ENCODE data around the gene WNT5A.

GRCh38 chr3:55518451-55518850 lies 31.3 kb upstream of the WNT5A start:
- TF ChIP-seq, protein P1, sequence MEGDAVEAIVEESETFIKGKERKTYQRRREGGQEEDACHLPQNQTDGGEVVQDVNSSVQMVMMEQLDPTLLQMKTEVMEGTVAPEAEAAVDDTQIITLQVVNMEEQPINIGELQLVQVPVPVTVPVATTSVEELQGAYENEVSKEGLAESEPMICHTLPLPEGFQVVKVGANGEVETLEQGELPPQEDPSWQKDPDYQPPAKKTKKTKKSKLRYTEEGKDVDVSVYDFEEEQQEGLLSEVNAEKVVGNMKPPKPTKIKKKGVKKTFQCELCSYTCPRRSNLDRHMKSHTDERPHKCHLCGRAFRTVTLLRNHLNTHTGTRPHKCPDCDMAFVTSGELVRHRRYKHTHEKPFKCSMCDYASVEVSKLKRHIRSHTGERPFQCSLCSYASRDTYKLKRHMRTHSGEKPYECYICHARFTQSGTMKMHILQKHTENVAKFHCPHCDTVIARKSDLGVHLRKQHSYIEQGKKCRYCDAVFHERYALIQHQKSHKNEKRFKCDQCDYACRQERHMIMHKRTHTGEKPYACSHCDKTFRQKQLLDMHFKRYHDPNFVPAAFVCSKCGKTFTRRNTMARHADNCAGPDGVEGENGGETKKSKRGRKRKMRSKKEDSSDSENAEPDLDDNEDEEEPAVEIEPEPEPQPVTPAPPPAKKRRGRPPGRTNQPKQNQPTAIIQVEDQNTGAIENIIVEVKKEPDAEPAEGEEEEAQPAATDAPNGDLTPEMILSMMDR (IDR thresholded peaks at IDR 0.05): no peak
- no peak for TF ChIP-seq EZH2 (IDR thresholded peaks at IDR 0.05; ENCODE audit: borderline replicate concordance, insufficient read depth, low read depth, low read length, poor library complexity, severe bottlenecking)
